WERI-Rb-1 (cell line): ENCODE data around the gene MAP3K12.
"Not testable (repeated sequence)": the region's sequence is repeated elsewhere in the genome, so short reads cannot be mapped to it uniquely, and the experiment has no call there.

Experiments
- DNase-seq: peaks from one replicate; pipeline ENCODE4 v3.0.0-alpha.2; 2020
- H3K27ac ChIP-seq: fragments of 250-450 bp; sonication (Bioruptor Pico); 2 replicates; pipeline ENCODE4 v1.5.1; 2020; ENCODE audit warnings: mild to moderate bottlenecking, moderate library complexity
- H3K27me3 ChIP-seq: fragments of 250-450 bp; sonication (Bioruptor Pico); 2 replicates; pipeline ENCODE4 v1.5.1; 2021; ENCODE audit warnings: mild to moderate bottlenecking, low read depth, moderate library complexity; ENCODE audit not compliant: insufficient read depth, severe bottlenecking
- H3K36me3 ChIP-seq: fragments of 250-450 bp; sonication (Bioruptor Pico); 2 replicates; pipeline ENCODE4 v1.5.1; 2020; ENCODE audit warnings: mild to moderate bottlenecking, moderate library complexity
- H3K4me3 ChIP-seq: 2 replicates; pipeline ENCODE4 v1.5.1; 2011; ENCODE audit warnings: low read depth, mild to moderate bottlenecking, control low read depth, low read length
- H3K9me3 ChIP-seq: fragments of 250-450 bp; sonication (Bioruptor Pico); 2 replicates; pipeline ENCODE4 v1.5.1; 2021; ENCODE audit warnings: mild to moderate bottlenecking, moderate library complexity; ENCODE audit not compliant: severe bottlenecking
- TF ChIP-seq, protein P1 (sequence below): IDR thresholded peaks from 2 replicates; pipeline ENCODE4 v1.5.1; 2011; ENCODE audit warnings: low read depth, mild to moderate bottlenecking, control low read depth, inconsistent platforms, low read length

The MAP3K12 gene

DNA sequence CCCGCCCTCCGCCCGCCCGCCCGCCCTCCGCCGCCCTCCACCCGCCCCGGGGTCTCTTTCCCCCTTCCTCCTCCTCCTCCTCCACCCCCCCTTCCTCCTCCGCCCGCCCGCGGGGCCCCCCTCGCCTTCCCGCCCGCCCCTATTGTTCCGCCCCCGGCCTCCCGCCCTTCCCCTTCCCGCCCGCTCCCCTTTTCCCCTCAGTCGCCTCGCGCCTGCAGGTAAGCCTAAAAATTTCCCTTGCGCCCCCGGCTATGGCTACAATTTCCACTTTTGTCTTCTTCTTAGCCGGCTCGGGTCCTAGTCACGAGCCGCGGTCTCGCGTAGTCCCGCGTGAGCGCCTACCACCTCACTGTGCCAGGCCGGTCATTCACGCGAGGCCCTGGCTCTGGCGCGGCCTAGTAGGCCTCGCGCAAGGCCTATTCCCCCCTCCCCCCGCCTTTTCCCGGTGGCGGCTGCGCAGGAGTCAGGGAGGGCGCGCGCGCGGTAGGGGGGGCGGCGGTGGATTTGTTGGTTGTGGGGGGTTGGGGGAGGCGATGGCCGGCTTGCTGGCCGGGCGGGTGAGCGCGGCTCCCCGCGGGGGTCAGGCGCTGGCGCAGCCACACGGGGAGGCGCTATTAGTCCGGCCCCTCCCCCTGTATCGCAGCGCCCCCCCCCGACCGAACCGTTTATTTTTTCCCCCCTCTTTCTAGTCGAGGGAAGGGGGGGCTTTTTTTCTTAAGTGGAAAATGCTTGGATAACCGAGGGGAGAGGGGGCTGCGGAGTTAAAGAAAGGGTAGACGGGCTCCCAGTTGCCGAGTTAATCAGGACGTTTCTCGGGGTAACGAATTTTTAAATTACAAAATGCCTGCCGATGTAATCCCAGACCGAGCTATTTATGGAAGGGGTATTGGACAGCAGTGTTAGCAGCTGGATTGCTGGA is 46.8 kb downstream of the MAP3K12 start:
- peak; percentile 93 for DNase-seq
- peaks cover 51% of the 10 kb centered on the region for H3K36me3 ChIP-seq

DNA sequence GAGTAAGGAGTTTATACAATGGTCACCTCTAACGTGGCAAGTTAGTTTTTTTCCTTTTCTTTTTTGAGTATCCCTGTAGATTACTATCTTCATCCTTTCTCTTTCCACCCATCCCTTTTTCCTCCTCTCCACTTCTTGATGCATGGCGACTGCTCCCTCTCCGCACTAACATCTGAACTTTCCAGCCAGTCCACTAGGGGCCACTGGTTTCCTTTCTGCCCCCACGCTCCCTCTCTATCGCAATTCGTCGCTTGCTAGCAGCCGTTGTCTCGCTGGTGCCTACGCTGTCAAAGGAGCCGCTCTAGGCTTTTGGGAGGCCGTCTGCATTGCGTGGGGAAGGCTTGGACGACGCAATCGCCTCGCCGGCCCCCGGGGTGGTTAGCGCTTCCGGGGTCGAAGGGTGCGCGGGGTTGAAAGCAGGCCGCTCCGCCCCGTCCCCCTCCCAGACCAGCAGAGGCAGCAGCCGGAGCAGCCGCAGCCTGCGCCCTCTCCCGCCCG is 47.5 kb downstream of the MAP3K12 start, which contains the start of gene PCBP2:
PCBP2 (plus strand) TSS at position 442 of the 498 bp plus-strand sequence. CDS start 2,699 bp downstream, outside the sequence.
- no peaks in the 10 kb centered on the region for H3K9me3 ChIP-seq
- no peaks in the 10 kb centered on the region for H3K27me3 ChIP-seq
- peak within 1 kb of the TSS; percentile 98 for H3K4me3 ChIP-seq
- peak within 1 kb of the TSS; percentile 97 for H3K27ac ChIP-seq
- H3K36me3 ChIP-seq = peaks cover 44% of the 10 kb centered on the region
- peak; percentile 99 for DNase-seq
- TF ChIP-seq, protein P1, sequence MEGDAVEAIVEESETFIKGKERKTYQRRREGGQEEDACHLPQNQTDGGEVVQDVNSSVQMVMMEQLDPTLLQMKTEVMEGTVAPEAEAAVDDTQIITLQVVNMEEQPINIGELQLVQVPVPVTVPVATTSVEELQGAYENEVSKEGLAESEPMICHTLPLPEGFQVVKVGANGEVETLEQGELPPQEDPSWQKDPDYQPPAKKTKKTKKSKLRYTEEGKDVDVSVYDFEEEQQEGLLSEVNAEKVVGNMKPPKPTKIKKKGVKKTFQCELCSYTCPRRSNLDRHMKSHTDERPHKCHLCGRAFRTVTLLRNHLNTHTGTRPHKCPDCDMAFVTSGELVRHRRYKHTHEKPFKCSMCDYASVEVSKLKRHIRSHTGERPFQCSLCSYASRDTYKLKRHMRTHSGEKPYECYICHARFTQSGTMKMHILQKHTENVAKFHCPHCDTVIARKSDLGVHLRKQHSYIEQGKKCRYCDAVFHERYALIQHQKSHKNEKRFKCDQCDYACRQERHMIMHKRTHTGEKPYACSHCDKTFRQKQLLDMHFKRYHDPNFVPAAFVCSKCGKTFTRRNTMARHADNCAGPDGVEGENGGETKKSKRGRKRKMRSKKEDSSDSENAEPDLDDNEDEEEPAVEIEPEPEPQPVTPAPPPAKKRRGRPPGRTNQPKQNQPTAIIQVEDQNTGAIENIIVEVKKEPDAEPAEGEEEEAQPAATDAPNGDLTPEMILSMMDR = peak; percentile 85

More for the DNA sequence above, 46.8 kb downstream of the MAP3K12 start:
- Histone ChIP-seq H3K27ac (peak overlapping the region; percentile 97), H3K4me3 (peak overlapping the region; percentile 98), H3K9me3 (no peaks in the 10 kb centered on the region), H3K27me3 (no peaks in the 10 kb centered on the region)
- TF ChIP-seq, protein P1 = no peak

DNA sequence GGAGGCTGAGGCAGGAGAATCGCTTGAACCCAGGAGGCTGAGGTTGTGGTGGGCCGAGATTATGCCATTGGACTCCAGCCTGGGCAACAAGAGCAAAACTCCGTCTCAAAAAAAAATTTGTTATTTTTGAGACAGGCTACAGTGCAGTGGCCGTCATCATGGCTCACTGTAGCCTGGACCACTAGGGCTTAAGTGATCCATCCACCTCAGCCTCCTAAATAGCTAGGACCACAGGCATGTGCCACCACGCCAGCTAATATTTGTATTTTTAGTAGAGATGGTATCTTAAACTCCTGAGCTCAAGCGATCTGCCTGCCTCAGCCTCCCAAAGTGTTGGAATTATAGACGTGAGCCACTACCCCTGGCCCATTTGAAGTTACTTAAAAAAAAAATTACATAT is 48.3 kb downstream of the MAP3K12 start:
- no peak for DNase-seq
- TF ChIP-seq, protein P1 = no peak
- Histone ChIP-seq H3K36me3 (peaks cover 37% of the 10 kb centered on the region), H3K9me3 (no peaks in the 10 kb centered on the region), H3K27me3 (no peaks in the 10 kb centered on the region), H3K27ac (no peak overlapping the region), H3K4me3 (no peak overlapping the region)

DNA sequence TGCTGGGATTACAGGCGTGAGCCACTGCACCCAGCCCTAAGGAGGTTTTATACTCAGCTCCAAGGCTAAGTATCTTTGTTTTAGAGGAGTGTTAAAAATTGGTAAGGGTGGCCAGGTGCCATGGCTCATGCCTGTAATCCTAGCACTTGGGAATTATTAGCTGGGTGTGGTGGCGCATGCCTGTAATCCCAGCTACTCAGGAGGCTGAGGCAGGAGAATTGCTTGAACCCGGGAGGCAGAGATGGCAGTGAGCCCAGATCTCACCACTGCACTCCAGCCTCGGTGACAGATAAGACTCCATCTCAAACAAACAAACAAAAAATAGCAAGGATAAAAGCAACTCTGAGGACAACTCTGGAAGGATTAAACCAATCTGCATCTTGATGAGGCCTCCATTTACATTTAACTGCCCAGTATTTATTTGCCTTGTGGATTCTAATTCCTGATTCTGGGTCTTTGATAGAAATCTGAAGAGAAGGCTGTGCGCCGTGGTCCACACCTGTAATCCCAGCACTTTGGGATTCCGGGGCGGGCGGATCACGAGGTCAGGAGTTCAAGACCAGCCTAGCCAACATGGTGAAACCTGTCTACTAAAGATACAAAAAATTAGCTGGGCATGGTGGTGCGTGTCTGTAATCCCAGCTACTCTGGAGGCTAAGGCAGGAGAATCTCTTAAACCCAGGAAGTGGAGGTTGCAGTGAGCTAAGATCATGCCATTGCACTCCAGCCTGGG is 54.5 kb downstream of the MAP3K12 start:
- H3K36me3 ChIP-seq = peaks cover 27% of the 10 kb centered on the region
- not testable (repeated sequence) for DNase-seq, H3K27me3 ChIP-seq, H3K27ac ChIP-seq, H3K4me3 ChIP-seq, H3K9me3 ChIP-seq

DNA sequence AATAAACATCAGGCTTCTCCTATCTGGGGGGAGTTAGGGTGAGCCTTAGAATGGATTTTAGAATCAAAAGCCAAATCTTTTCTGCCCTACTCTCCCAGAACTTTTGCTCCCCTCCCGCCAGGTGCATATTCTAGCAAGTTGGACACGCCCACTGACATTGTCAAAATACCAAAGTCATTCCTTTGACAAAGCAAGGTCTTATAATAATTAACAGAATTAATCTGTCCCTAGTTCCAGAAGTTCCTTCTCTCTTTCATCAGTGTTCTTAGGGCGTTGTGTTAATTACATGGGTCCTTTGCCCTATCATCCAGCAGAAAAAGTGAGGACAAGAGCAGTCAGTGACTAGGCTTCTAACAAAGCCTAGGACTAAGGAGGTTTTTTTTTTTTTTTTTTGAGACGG is 55.3 kb downstream of the MAP3K12 start:
- Histone ChIP-seq H3K9me3 (no peaks in the 10 kb centered on the region), H3K27ac (no peak overlapping the region), H3K36me3 (peaks cover 27% of the 10 kb centered on the region), H3K4me3 (no peak overlapping the region), H3K27me3 (no peaks in the 10 kb centered on the region)
- no peak for DNase-seq
- TF ChIP-seq, protein P1 = no peak
